WI38 (cell line): ENCODE measurements around the gene ZNF169.
"Not testable (repeated sequence)": the region's sequence is repeated elsewhere in the genome, so short reads cannot be mapped to it uniquely, and the experiment has no call there.

ENCODE experiments used
- H3K4me3 ChIP-seq: 2 replicates; pipeline ENCODE4 v1.5.1; 2011; ENCODE audit warnings: low read depth, mild to moderate bottlenecking, control low read depth, low read length

The ZNF169 gene

DNA sequence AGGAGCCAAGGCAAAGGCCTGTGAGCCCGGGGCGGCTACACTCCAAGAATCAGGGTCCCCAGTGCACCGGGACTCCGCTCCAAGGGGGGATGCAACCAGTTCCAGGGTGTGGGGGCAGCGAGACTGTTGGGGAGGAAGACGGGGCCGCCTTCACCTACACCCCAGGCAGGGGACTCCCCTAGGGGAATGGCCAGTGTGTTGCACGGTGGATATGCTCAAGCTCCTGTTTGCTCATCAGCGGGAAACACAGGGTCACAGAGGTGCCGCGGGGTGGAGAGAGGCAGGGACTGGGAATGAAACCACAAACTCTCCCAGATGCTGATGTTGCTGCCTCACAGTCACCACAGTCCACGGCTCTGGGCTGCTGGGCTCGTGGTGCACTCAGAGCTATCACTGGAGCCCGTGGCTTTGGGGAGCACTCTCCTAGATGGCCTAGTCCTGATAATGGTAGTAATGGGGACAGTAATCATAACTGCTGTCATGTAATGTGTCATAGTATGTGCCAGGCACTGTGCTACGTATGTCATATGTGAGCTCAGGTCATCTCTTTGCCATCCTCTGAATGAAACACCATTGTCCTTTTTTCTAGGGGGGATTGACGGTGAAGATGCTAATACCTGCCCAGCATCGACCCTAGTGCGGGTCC, 64.2 kb downstream of the ZNF169 start:
- H3K4me3 ChIP-seq, result not testable (repeated sequence)

DNA sequence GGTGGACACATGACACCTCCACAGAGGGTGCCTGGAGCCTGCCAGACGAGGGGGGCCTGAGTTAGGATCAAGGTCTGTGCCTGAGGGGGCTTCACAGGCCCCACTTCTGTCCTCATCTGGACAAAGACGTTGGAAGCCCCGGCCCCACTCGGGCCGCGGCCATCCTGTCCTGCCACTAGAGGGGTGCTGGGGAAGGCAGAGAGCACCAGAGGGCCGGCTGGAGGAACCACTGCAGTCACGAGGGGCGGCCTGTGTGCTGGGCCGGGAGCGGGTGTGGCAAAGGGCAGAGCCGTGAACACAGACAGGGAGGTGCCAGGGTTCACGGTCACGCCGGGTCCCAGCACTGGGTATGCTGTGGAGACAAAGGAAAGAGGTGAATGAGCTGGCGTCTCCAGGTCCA, 66.5 kb downstream of the ZNF169 start:
- not testable (repeated sequence) for H3K4me3 ChIP-seq

DNA sequence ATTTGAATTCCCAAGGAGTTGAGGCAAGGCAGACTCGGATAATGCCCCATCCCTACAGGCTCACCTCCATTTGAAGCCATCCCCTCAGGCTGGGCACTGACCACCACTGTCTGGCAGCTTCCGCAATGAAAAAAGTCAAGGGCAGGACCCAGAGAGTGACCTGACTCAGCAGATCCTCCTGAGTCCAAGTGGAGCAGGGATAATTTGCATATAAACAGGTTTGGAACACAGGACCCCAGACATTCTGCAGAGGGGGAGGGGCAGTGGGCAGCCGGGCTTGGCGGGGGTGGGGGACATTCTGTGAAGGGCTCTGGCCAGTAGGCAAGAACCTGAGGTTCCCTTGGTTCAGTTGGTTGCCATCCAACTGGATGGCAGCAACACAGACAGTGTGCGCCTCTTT, 69.4 kb downstream of the ZNF169 start, which contains the start of gene NUTM2F:
TSS of gene NUTM2F (minus strand) at position 101 of the 400 bp plus-strand sequence. CDS start at position 80, 21 bp downstream.
- H3K4me3 ChIP-seq, result not testable (repeated sequence)

DNA sequence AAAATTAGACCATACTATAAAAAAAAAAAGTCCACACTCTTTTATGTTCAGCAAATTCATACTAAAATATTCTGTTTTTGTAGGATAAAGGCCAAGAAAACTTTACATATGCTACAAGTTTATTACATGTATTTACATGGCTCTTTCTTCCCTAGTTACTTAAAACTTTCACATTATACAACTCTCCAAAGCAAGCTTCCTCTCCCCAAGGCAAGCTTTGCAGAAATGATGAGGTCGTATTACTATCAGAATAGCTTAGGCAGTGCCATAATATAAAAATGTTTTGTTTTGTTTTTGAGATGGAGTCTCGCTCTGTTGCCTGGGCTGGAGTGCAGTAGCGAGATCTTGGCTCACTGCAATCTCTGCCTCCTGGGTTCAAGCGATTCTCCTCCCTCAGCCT, 77.3 kb downstream of the ZNF169 start:
- H3K4me3 ChIP-seq, result not testable (repeated sequence)

DNA sequence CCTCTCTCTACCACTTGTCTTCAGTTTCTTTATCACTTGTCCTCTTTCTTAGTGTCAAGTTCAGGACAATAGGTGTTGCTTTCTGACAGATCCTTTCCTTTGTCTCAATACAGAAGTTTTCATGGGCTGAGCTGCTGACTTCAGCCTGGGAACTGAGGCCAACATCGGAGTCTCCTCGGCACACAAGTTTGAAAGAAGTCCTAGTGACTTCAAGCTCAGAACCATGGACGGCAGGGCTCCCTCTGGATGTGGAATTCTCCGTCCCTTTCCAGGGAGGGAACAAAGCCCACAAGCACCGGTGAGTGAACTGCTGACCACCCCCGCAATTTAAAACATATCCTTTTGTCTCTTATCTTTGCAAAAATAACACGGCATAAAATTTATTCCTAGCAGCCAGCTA, 79.6 kb downstream of the ZNF169 start:
- not testable (repeated sequence) for H3K4me3 ChIP-seq

DNA sequence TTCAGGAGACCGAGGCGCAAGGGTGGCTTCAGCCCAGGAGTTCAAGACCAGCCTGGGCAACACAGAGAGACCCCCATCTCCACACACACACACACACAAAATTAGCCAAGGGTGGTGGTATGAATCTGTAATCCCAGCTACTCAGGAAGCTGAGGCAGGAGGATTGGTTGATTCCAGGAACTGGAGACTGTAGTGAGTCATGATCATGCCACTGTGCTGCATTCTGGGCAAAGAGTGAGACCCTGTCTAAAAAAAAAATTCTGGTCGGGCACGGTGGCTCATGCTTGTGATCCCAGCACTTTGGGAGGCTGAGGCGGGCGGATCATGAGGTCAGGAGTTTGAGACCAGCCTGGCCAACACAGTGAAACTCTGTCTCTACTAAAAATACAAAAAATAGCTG, 80.6 kb downstream of the ZNF169 start:
- not testable (repeated sequence) for H3K4me3 ChIP-seq

DNA sequence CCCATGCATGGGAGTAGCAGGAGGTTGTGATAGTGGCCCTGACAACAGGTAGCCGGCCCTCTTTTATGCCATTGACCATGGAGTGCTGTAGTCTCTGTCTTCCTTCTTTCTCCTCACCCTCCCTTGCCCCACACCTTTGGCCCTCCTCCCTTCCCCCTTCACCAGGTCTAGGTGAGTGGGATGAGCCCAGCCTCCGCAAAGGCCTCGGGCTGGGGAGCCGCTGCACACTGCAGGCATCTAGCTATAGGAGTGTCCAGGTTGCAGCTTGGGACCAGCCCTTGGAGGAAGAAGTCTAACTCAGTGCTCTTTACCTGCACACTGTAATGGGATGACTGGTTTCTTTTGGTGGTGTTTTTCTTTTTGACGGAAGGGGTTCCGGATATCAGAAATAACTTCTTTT, 81.7 kb downstream of the ZNF169 start:
- H3K4me3 ChIP-seq, result not testable (repeated sequence)

DNA sequence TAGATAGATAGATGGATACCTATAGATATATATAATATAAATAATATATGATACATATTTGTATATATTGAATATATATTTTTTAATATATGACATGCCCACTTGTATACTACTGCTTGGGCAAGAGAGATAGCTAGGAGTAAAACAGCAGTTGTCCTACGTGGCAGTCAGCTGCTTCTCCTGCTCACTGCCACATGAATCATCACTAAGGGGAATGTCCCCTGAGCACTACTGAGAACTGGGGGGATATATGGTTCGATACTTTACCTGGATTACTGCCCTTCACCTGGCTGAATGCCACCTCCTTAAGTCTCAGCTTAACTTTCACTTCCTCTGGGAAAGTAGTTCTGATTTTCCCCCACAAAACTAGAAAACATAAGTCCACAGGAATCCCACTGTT, 82.6 kb downstream of the ZNF169 start:
- H3K4me3 ChIP-seq, result not testable (repeated sequence)

DNA sequence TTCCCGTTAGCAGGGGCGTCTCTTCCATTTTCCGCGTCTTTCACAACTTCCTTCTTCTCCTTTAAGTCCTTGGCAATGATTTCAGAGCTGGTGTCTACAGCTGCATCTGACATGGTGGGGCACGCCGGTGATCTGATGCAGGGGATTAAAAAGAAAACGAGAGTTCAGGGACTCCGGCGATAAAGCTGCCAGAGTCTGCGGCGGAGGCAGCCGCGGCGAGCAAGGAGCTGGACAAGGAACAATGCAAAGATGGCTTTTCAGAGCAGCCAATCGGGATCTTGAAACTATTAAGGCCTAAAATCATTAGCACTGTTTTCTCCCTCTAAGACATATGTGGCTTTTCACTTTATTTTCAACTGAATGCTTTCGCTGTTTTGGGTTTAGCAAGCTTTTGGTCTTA, 88.4 kb downstream of the ZNF169 start:
- H3K4me3 ChIP-seq, result not testable (repeated sequence)

DNA sequence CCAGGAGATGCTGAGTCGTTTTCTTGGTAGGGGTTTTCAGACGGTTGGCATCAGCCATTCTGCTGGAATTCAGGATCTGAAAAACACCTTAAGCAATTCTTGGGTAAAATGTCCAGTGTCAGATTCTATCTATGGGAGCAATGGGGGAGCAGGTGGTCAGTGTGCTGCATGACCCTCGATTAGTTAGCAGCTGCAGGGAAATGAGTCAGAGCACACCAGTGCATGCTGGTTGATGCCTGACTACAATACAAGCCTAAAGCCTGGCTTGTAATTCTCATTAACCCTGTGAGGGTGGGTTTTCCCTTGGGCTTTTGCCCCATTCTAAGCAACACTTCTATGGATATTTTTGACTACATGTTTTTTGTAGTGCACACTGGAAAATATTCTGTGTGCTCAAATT, 89.7 kb downstream of the ZNF169 start:
- not testable (repeated sequence) for H3K4me3 ChIP-seq
